ENCODE results near the gene SCAF8.
A peak's percentile ranks its signal among the peaks of the same experiment; 100 is the strongest.
"Not testable (repeated sequence)": the region's sequence is repeated elsewhere in the genome, so short reads cannot be mapped to it uniquely, and the experiment has no call there.

SCAF8 gene

DNA sequence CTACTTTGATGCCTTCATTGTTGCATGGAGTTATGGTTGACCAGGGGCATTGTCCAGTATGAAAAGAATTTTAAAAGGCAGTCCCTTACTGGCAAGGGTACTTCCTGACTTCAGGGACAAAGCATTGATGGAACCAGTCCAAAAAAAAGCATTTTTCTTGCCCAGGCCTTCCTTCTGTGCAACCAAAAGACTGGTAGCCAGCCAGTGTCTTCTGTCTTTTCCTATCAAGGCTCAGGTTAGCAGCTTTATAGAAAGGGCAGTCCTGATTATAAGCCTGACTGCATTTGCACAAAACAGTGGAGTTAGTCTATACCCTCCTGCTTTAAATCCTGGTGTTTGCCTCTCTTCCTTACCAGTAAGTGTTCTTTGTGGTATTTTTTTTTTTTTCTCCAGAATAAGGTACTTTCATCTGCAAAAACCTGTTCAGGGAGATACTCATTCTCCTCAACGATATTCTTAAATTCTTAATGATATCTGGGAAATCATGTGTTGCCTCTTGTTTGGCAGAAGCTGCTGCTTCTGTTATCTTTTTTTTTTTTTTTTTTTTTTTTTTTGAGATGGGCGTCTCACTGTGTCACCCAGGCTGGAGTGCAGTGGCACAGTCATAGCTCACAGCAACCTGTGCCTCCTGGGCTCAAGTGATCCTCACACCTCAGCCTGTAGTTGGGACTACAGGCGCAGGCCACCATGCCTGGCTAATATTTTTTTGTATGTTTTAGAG lies 33.9 kb downstream of the SCAF8 start:
- DNase-seq (ENCODE audit: low spot score in 2 of 2) (no peak), ATAC-seq (replicated peaks; ENCODE audit: extremely low read depth, poor library complexity, severe bottlenecking) (no peak)
- Mint-ChIP-seq H3K36me3 (ENCODE audit: insufficient read depth) (peaks cover 8% of the 10 kb centered on the region), H3K4me1 (peaks cover 88% of the 10 kb centered on the region), H3K9me3 (no peaks in the 10 kb centered on the region), H3K4me3 (no peak overlapping the region), H3K27me3 (no peaks in the 10 kb centered on the region), H3K27ac (ENCODE audit: low read depth) (peak overlapping the region; percentile 29)

DNA sequence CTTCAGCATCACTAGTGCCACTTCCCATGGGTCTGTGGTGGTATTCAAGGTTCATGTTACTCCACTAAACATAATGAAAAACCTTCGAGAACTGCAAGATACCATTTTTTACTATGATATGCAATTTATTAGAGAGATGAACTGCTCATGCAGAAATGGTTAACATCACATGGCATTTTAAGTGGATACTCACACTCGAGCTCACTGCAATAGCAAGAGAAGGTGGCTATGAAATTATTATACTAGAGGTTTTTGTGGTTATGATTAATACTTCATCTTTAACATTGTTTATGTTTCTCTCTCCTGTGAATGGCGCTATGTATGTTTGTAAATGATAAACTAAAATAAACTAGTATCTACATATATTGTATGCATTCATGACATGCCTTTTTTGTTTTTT lies 35.1 kb downstream of the SCAF8 start:
- DNase-seq (ENCODE audit: low spot score in 2 of 2): no peak
- Mint-ChIP-seq H3K4me1 (peaks cover 85% of the 10 kb centered on the region), H3K9me3 (no peaks in the 10 kb centered on the region), H3K36me3 (ENCODE audit: insufficient read depth) (peaks cover 8% of the 10 kb centered on the region), H3K4me3 (no peak overlapping the region), H3K27ac (ENCODE audit: low read depth) (no peak overlapping the region), H3K27me3 (no peaks in the 10 kb centered on the region)
- no peak for ATAC-seq (replicated peaks; ENCODE audit: extremely low read depth, poor library complexity, severe bottlenecking)

DNA sequence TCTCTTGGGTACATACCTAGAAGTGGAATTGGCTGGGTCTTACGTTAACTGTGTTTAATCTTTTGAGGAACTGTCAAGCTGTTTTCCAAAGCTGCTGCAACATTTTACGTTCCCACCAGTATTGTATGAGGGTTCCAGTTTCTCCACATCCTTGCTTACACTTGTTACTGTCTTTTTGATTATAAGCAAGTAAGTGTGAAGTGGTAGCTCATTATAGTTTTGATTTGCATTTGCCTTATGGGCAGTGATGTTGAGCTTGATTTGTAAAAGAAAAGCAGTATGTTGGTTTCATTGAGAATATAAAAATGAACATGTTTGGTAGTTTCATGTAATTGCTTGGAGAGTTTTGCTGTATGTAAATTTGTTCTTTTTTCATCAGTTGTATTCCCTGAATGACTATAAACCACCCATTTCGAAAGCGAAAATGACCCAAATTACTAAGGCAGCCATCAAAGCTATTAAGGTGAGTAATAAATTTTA lies 40.4 kb downstream of the SCAF8 start:
- H3K27ac Mint-ChIP-seq (ENCODE audit: low read depth): peak overlapping the region; percentile 64
- no peak for DNase-seq (ENCODE audit: low spot score in 2 of 2)
- H3K4me3 Mint-ChIP-seq: peak overlapping the region; percentile 37
- H3K27me3 Mint-ChIP-seq: no peaks in the 10 kb centered on the region
- ATAC-seq (replicated peaks; ENCODE audit: extremely low read depth, poor library complexity, severe bottlenecking): peak; percentile 28
- peaks cover 14% of the 10 kb centered on the region for H3K36me3 Mint-ChIP-seq (ENCODE audit: insufficient read depth)
- no peaks in the 10 kb centered on the region for H3K9me3 Mint-ChIP-seq
- H3K4me1 Mint-ChIP-seq: peaks cover 50% of the 10 kb centered on the region

DNA sequence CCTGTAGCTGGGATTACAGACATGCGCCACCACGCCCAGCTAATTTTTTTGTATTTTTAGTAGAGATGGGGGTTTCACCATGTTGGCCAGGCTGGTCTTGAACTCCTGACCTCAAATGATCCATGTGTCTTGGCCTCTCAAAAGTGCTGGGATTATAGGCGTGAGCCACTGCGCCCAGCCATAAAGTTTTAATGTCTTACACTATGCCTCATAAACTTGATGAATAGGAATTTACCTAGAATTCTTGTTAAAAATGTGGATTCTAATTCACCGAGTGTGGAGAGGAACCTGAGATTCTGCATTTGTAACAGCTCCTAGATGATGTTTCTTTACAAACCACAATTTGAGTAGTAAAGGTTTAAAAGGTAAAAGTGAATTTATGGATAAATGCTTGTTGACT lies 45.9 kb downstream of the SCAF8 start:
- peaks cover 41% of the 10 kb centered on the region for H3K36me3 Mint-ChIP-seq (ENCODE audit: insufficient read depth)
- H3K27ac Mint-ChIP-seq (ENCODE audit: low read depth): peak overlapping the region; percentile 38
- peaks cover 48% of the 10 kb centered on the region for H3K4me1 Mint-ChIP-seq

DNA sequence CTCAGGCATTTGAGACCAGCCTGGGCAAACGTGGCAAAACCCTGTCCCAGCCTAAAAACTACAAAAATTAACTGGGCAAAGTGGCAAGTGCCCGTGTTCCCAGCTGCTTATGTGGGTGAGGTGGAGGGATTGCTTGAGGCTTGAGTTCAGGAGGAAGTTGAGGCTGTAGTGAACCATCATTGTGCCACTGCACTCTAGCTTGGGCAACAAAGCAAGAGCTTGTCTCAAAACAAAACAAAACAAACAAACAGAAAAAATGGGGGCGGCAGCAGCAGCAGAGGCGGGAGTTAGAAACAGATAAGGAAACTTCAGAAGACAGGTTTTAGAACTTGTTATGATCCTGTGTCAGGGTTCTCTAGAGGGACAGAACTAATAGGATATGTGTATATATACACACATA lies 49.0 kb downstream of the SCAF8 start:
- peaks cover 52% of the 10 kb centered on the region for H3K4me1 Mint-ChIP-seq
- no peaks in the 10 kb centered on the region for H3K27me3 Mint-ChIP-seq
- H3K4me3 Mint-ChIP-seq: no peak overlapping the region
- peak overlapping the region; percentile 6 for H3K27ac Mint-ChIP-seq (ENCODE audit: low read depth)
- H3K36me3 Mint-ChIP-seq (ENCODE audit: insufficient read depth): peaks cover 41% of the 10 kb centered on the region
- no peaks in the 10 kb centered on the region for H3K9me3 Mint-ChIP-seq
- ATAC-seq (replicated peaks; ENCODE audit: extremely low read depth, poor library complexity, severe bottlenecking) (peak; percentile 19), DNase-seq (ENCODE audit: low spot score in 2 of 2) (no peak)

More for the DNA sequence above, 45.9 kb downstream of the SCAF8 start:
- not testable (repeated sequence) for H3K4me3 Mint-ChIP-seq; DNase-seq (ENCODE audit: low spot score in 2 of 2); H3K9me3 Mint-ChIP-seq; ATAC-seq (replicated peaks; ENCODE audit: extremely low read depth, poor library complexity, severe bottlenecking); H3K27me3 Mint-ChIP-seq

DNA sequence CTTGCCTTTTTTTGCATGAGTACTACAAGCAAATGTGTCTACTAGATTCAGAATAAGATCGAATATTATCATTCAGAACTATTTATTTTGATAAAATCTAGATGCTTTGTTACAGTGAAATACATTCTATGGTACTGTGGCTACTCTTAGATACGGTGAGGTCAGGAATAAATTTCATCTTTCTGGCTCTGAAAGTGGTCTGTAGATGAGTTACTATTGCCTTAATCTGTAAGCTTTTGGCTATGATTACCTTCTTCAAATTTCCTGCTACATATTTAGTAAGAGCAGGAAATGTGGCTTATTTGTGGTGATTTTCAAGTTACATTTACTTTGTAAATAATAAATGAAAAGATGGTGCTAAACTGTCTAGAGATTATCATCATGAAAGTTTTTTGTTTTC lies 50.0 kb downstream of the SCAF8 start:
- H3K4me1 Mint-ChIP-seq: peaks cover 60% of the 10 kb centered on the region
- ATAC-seq (replicated peaks; ENCODE audit: extremely low read depth, poor library complexity, severe bottlenecking) (no peak), DNase-seq (ENCODE audit: low spot score in 2 of 2) (no peak)
- peak overlapping the region; percentile 59 for H3K27ac Mint-ChIP-seq (ENCODE audit: low read depth)
- H3K9me3 Mint-ChIP-seq: no peaks in the 10 kb centered on the region
- no peak overlapping the region for H3K4me3 Mint-ChIP-seq
- peaks cover 39% of the 10 kb centered on the region for H3K36me3 Mint-ChIP-seq (ENCODE audit: insufficient read depth)
- H3K27me3 Mint-ChIP-seq: no peaks in the 10 kb centered on the region

DNA sequence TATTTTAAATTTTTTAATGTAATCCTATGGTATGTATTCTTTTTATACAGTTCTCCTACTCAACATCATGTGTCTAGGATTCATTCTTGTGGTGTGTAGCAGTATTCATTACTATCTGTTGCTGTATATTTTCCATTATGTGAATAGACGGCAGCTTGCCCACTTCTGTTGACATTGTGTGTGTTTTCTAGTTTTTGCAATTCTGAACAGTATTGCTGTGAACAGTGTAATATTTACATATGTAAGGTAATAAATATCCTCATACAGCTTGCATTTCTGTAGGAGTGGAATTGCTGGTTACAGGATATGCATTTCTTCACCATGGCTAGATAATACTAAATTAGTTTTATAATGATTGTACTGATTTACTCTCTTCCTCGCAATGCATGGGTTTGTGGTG lies 51.9 kb downstream of the SCAF8 start:
- H3K4me1 Mint-ChIP-seq: peaks cover 55% of the 10 kb centered on the region
- H3K4me3 Mint-ChIP-seq: no peak overlapping the region
- H3K9me3 Mint-ChIP-seq: no peaks in the 10 kb centered on the region
- peaks cover 34% of the 10 kb centered on the region for H3K36me3 Mint-ChIP-seq (ENCODE audit: insufficient read depth)
- ATAC-seq (replicated peaks; ENCODE audit: extremely low read depth, poor library complexity, severe bottlenecking) (no peak), DNase-seq (ENCODE audit: low spot score in 2 of 2) (no peak)
- no peak overlapping the region for H3K27ac Mint-ChIP-seq (ENCODE audit: low read depth)
- no peaks in the 10 kb centered on the region for H3K27me3 Mint-ChIP-seq

DNA sequence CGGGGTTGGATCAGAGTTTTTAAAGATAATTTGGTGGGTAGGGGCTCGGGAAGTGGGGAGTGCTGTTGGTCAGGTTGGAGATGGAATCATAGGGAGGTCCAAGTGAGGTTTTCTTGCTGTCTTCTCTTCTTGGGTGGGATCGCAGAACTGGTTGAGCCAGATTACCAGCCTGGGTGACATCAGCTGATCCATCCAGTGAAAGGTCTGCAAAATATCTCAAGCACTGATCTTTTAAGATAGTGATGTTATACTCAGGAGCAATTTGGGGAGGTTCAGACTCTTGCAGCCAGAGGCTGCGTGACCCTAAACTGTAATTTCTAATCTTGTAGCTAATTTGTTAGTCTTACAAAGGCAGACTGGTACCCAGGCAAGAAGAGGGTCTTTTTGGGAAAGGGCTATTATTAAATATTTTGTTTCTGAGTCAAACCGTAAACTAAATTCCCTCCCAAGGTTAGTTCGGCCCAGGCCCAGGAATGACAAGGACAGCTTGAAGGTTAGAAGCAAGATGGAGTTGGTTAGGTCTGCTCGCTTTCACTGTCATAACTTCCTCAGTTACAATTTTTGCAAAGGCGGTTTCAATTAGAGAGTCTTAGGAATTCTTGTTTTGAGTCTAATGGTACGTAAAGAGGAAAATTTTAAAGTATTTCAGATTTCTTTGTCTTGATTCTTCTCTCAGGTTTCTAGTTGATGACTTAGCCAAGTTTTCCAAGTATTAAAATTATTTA lies 53.1 kb downstream of the SCAF8 start:
- DNase-seq (ENCODE audit: low spot score in 2 of 2) (no peak), ATAC-seq (replicated peaks; ENCODE audit: extremely low read depth, poor library complexity, severe bottlenecking) (no peak)
- peak overlapping the region; percentile 46 for H3K27ac Mint-ChIP-seq (ENCODE audit: low read depth)
- H3K4me1 Mint-ChIP-seq: peaks cover 47% of the 10 kb centered on the region
- H3K36me3 Mint-ChIP-seq (ENCODE audit: insufficient read depth): peaks cover 32% of the 10 kb centered on the region
- H3K9me3 Mint-ChIP-seq: no peaks in the 10 kb centered on the region
- H3K4me3 Mint-ChIP-seq: no peak overlapping the region
- no peaks in the 10 kb centered on the region for H3K27me3 Mint-ChIP-seq

DNA sequence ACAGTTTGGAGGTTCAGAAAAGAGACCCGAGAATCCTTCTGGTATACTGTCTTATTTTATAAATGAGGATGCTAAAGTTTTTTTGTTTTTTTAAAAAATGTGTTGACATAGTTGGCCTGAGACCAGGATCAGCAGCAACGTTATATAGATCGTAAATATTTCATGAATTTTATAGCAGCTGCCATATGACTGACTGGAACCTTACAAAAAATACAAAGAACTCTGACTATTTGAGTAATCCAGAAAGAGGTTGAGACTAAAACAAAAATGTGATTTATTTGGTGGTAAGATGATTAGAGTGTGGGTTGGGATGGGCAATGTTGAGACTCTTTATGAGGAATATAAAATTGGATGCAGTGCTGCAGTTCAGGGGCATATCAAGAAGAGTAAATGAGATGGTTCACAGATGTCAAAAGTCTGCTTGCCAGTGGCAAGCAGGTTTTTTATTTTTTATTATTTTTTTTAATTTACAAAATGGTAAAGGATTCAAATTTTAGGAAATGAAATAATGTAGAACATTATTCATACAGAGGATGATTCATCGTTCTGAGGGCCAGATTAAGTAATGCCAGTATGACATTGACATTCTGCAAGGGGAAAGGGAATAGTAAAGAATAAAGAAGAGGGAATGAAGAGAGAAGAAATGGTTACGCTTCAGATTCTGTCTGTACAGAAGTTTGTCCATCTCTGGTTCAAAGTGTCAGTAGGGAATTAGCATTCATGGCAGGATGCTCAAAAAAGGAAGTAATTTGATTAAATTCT lies 58.5 kb downstream of the SCAF8 start:
- H3K9me3 Mint-ChIP-seq: no peaks in the 10 kb centered on the region
- H3K4me1 Mint-ChIP-seq: peaks cover 38% of the 10 kb centered on the region
- H3K27ac Mint-ChIP-seq (ENCODE audit: low read depth): no peak overlapping the region
- H3K4me3 Mint-ChIP-seq: no peak overlapping the region
- ATAC-seq (replicated peaks; ENCODE audit: extremely low read depth, poor library complexity, severe bottlenecking): no peak
- peaks cover 33% of the 10 kb centered on the region for H3K36me3 Mint-ChIP-seq (ENCODE audit: insufficient read depth)
- DNase-seq (ENCODE audit: low spot score in 2 of 2): no peak
- no peaks in the 10 kb centered on the region for H3K27me3 Mint-ChIP-seq

DNA sequence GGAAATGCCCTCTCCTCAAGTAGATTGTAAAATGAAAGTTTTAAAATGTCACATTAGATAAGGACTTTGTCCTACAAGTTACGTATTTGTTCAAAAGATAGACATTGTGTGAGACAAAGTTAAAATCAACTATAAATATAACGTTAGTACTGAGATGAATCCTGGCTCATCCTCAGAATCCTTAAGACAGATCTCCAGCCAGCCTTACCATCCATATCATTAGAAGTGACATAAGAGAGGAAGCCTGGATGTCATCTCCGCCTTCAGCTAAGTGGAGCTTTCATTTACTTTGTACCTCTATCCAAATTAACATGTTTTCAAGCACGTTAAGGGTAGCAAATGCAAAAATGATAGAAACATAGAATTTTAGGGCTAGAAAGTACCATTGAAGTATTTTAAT lies 59.1 kb downstream of the SCAF8 start:
- H3K9me3 Mint-ChIP-seq: no peaks in the 10 kb centered on the region
- no peaks in the 10 kb centered on the region for H3K27me3 Mint-ChIP-seq
- no peak overlapping the region for H3K4me3 Mint-ChIP-seq
- H3K36me3 Mint-ChIP-seq (ENCODE audit: insufficient read depth): peaks cover 37% of the 10 kb centered on the region
- no peak overlapping the region for H3K27ac Mint-ChIP-seq (ENCODE audit: low read depth)
- DNase-seq (ENCODE audit: low spot score in 2 of 2): no peak
- H3K4me1 Mint-ChIP-seq: peaks cover 32% of the 10 kb centered on the region
- ATAC-seq (replicated peaks; ENCODE audit: extremely low read depth, poor library complexity, severe bottlenecking): no peak

DNA sequence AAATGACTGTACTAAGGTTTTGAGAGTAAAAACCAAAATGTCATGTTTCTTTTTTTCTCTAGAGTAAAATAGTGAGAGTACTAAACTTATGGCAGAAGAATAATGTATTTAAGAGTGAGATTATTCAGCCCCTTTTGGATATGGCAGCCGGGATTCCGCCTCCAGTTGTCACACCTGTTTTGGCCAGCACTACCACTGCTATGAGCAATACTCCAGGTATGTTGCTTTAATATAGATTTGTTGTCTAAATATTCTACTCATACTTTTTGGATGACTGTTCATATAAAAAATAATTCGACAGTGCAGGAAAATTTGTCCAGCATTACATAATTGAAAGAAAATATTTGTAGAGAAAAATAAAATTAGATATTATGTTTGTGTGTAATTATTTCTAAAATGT lies 59.5 kb downstream of the SCAF8 start:
- Mint-ChIP-seq H3K27ac (ENCODE audit: low read depth) (no peak overlapping the region), H3K4me1 (peaks cover 28% of the 10 kb centered on the region), H3K27me3 (no peaks in the 10 kb centered on the region), H3K4me3 (no peak overlapping the region), H3K36me3 (ENCODE audit: insufficient read depth) (peaks cover 38% of the 10 kb centered on the region), H3K9me3 (no peaks in the 10 kb centered on the region)
- no peak for DNase-seq (ENCODE audit: low spot score in 2 of 2)
- no peak for ATAC-seq (replicated peaks; ENCODE audit: extremely low read depth, poor library complexity, severe bottlenecking)

DNA sequence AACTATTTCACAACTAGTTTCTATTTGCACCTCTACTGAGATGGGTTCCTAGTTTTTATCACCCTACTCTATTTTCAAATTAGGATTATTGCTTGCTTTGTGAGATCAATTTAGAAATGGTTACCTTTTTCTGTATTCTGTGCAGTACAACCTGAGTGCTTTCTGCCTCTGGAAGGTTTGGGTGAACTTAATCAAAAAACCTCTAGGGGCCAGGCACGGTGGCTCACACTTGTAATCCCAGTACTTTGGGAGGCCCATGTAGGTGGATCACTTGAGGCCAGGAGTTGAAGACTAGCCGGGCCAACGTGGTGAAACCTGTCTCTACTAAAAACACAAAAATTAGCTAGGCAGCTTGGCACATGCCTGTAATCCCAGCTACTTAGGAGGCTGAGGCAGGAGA lies 63.3 kb downstream of the SCAF8 start:
- H3K9me3 Mint-ChIP-seq: no peaks in the 10 kb centered on the region
- ATAC-seq (replicated peaks; ENCODE audit: extremely low read depth, poor library complexity, severe bottlenecking): no peak
- peak overlapping the region; percentile 87 for H3K27ac Mint-ChIP-seq (ENCODE audit: low read depth)
- peaks cover 35% of the 10 kb centered on the region for H3K4me1 Mint-ChIP-seq
- DNase-seq (ENCODE audit: low spot score in 2 of 2): no peak
- peaks cover 38% of the 10 kb centered on the region for H3K36me3 Mint-ChIP-seq (ENCODE audit: insufficient read depth)
- H3K27me3 Mint-ChIP-seq: no peaks in the 10 kb centered on the region
- H3K4me3 Mint-ChIP-seq: no peak overlapping the region
